Ishikawa (cell line): Measurements from ENCODE around the gene EN1.

Experiments used
- CEBPB ChIP-seq: IDR thresholded peaks from 2 replicates; pipeline ENCODE4 v1.6.1; 2012
- CREB1 ChIP-seq: IDR thresholded peaks from 2 replicates; pipeline ENCODE4 v1.6.1; 2012; ENCODE audit warnings: low read depth
- EGR1 ChIP-seq: IDR thresholded peaks from 2 replicates; pipeline ENCODE4 v1.6.1; 2012
- EP300 ChIP-seq: IDR thresholded peaks from 2 replicates; pipeline ENCODE4 v1.6.1; 2012; ENCODE audit warnings: borderline replicate concordance
- FOXM1 ChIP-seq: IDR thresholded peaks from 2 replicates; pipeline ENCODE4 v1.6.1; 2012; ENCODE audit warnings: low read depth, borderline replicate concordance
- MAX ChIP-seq: IDR thresholded peaks from 2 replicates; pipeline ENCODE4 v1.6.1; 2012
- NFIC ChIP-seq: IDR thresholded peaks from 2 replicates; pipeline ENCODE4 v1.6.1; 2012
- RAD21 ChIP-seq: IDR thresholded peaks from 2 replicates; pipeline ENCODE4 v1.6.1; 2012; ENCODE audit warnings: low read depth
- TAF1 ChIP-seq: IDR thresholded peaks from 2 replicates; pipeline ENCODE4 v1.6.1; 2012; ENCODE audit warnings: low read depth, mild to moderate bottlenecking
- TCF12 ChIP-seq: IDR thresholded peaks from 2 replicates; pipeline ENCODE4 v1.6.1; 2012; ENCODE audit warnings: low read depth
- TEAD4 ChIP-seq: IDR thresholded peaks from 2 replicates; pipeline ENCODE4 v1.6.1; 2012
- YY1 ChIP-seq: IDR thresholded peaks from 2 replicates; pipeline ENCODE4 v1.6.1; 2012; ENCODE audit warnings: low read depth
- ZBTB7A ChIP-seq: IDR thresholded peaks from 2 replicates; pipeline ENCODE4 v1.6.1; 2012; ENCODE audit warnings: low read depth
- TF ChIP-seq, protein P1 (sequence below): IDR thresholded peaks from 2 replicates; pipeline ENCODE4 v1.6.1; 2012; ENCODE audit warnings: low read depth, mild to moderate bottlenecking
- TF ChIP-seq, protein P2 (sequence below): IDR thresholded peaks from 2 replicates; pipeline ENCODE4 v1.6.1; 2012

The EN1 gene

DNA sequence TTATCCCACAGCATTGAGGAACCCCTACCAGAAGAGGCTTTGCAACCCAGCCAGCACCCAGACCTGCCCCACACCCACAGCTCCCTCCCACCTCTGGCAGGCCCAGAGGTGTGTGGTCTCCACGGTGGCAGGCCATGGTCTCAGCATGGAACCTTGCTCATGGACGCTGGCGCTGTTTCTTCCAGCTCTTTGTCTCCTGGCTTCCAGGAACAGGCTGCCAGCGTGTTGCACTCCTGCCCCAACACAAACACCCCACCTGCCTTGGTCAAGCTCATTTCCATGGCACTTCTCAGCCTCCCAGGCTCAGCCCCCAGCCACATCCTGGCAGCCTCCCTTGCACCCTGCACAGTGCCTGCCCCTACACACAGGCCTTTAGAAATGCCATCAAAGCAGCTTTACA, 31.7 kb downstream of the EN1 start:
- TF ChIP-seq TEAD4: no peak
- TF ChIP-seq, protein P1, sequence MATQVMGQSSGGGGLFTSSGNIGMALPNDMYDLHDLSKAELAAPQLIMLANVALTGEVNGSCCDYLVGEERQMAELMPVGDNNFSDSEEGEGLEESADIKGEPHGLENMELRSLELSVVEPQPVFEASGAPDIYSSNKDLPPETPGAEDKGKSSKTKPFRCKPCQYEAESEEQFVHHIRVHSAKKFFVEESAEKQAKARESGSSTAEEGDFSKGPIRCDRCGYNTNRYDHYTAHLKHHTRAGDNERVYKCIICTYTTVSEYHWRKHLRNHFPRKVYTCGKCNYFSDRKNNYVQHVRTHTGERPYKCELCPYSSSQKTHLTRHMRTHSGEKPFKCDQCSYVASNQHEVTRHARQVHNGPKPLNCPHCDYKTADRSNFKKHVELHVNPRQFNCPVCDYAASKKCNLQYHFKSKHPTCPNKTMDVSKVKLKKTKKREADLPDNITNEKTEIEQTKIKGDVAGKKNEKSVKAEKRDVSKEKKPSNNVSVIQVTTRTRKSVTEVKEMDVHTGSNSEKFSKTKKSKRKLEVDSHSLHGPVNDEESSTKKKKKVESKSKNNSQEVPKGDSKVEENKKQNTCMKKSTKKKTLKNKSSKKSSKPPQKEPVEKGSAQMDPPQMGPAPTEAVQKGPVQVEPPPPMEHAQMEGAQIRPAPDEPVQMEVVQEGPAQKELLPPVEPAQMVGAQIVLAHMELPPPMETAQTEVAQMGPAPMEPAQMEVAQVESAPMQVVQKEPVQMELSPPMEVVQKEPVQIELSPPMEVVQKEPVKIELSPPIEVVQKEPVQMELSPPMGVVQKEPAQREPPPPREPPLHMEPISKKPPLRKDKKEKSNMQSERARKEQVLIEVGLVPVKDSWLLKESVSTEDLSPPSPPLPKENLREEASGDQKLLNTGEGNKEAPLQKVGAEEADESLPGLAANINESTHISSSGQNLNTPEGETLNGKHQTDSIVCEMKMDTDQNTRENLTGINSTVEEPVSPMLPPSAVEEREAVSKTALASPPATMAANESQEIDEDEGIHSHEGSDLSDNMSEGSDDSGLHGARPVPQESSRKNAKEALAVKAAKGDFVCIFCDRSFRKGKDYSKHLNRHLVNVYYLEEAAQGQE: no peak
- TF ChIP-seq CEBPB: no peak
- no peak for TF ChIP-seq YY1
- no peak for TF ChIP-seq FOXM1

- TF ChIP-seq CREB1: no peak
- TF ChIP-seq TAF1: no peak
- no peak for TF ChIP-seq ZBTB7A
- no peak for TF ChIP-seq FOXM1
Measured at GRCh38 chr2:118815314-118815713, 32.1 kb downstream of the EN1 start.

GRCh38 chr2:118814368-118814767, 33.1 kb downstream of the EN1 start:
- TF ChIP-seq CEBPB (no peak), MAX (no peak), TCF12 (no peak), TAF1 (no peak), ZBTB7A (no peak), NFIC (no peak), EP300 (no peak), CREB1 (no peak)
- TF ChIP-seq, protein P1: no peak

DNA sequence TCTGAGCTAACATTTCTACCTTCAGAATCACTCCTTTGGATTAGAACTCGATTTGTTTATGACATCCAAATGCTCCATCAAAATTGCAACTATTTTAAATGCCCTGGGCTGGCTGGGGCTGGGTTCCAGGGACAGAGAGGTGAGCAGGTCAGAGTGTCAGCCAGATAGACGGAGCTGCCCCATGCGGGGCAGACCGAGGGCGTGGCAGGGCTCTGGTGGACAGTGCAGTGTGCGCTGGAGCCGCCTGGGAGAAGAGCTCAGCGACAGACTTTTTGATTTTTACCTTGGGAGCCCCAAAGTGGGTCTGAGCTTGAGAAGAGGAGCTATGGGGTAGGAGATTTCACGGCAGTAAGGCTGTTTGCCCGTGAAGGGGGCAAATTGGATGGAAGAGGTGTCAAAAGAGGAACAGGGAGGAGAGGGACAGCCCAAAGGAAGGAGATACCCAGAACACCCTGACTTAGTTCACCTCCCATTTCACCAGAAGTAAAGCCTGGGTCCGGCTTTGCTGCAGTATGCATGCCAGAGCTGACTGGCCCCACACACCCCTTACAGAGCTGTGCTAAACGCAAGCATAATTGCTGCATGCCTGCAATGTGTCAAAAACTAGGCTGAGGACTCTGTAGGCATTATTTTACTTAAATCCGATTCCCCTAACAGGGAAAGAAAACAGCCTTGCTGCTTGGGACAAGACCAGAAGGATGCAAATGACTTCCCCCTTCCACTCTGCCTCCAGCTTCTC, 33.7 kb downstream of the EN1 start:
- no peak for TF ChIP-seq TAF1
- no peak for TF ChIP-seq RAD21
- no peak for TF ChIP-seq EP300
- no peak for TF ChIP-seq TEAD4
- no peak for TF ChIP-seq CREB1
- TF ChIP-seq TCF12: no peak
- no peak for TF ChIP-seq ZBTB7A
- TF ChIP-seq NFIC: no peak
- no peak for TF ChIP-seq CEBPB
- TF ChIP-seq FOXM1: no peak
- TF ChIP-seq, protein P1: no peak
- TF ChIP-seq EGR1: no peak
- no peak for TF ChIP-seq YY1

GRCh38 chr2:118813111-118813510, 34.3 kb downstream of the EN1 start:
- TF ChIP-seq ZBTB7A (no peak), TCF12 (no peak), EP300 (no peak)

- TF ChIP-seq FOXM1: no peak
- TF ChIP-seq TCF12: no peak
- no peak for TF ChIP-seq TAF1
- TF ChIP-seq YY1: no peak
- no peak for TF ChIP-seq MAX
- TF ChIP-seq EP300: no peak
- TF ChIP-seq ZBTB7A: no peak
- TF ChIP-seq CREB1: no peak
- no peak for TF ChIP-seq NFIC
- TF ChIP-seq, protein P1: no peak
- TF ChIP-seq TEAD4: no peak
- no peak for TF ChIP-seq RAD21
- TF ChIP-seq CEBPB: no peak
- TF ChIP-seq, protein P2, sequence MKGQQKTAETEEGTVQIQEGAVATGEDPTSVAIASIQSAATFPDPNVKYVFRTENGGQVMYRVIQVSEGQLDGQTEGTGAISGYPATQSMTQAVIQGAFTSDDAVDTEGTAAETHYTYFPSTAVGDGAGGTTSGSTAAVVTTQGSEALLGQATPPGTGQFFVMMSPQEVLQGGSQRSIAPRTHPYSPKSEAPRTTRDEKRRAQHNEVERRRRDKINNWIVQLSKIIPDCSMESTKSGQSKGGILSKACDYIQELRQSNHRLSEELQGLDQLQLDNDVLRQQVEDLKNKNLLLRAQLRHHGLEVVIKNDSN: no peak
- TF ChIP-seq EGR1: no peak
Measured at GRCh38 chr2:118812552-118812951, 34.9 kb downstream of the EN1 start.
